NCI-H2171 (cell line): ENCODE measurements around the gene SLC26A8.
"Not testable (repeated sequence)": the region's sequence is repeated elsewhere in the genome, so short reads cannot be mapped to it uniquely, and the experiment has no call there.

ENCODE experiments used
- DNase-seq: peaks from one replicate; lab custom pipeline; 2025; lab: John Stamatoyannopoulos, UW

Gene SLC26A8

DNA sequence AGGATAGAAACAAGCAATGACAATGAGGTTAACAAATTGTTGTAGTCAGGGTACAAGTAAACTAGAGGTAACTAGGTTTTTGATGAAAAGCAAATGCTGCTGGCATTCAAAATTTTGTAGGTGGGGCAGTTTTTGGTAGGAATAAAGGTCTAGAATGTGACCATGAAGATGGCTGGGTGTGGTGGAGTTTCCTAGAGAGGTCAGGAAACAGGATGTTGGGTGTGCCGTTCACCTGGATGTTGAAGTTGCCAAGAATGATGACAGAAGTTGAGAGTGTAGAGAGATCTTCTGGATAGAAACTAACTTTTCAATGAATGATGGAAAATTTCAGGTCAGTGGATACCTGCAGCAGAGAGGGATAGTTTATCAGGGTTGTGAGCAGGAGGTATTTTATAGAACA lies 25.9 kb upstream of the SLC26A8 start:
- no peak for DNase-seq

DNA sequence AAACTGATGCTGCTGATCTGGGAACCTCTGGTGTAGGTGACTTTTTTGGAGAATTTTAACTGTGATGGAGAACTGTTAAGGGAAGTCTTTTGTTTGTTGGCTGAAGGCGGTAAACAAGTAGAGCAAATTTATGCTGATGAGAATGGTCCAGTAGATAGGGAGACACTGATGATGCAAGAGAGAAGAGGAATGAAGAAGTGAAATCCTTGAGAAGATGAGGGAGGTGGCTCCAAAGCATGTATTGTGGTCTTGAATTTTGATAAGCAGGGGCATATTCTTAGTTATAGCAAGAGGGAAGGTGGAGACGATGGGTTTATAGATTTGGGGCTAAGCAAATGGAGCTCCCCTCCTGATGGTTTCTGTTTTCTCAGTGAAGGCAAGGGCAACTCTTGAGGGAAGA lies 25.1 kb upstream of the SLC26A8 start:
- DNase-seq, result no peak

DNA sequence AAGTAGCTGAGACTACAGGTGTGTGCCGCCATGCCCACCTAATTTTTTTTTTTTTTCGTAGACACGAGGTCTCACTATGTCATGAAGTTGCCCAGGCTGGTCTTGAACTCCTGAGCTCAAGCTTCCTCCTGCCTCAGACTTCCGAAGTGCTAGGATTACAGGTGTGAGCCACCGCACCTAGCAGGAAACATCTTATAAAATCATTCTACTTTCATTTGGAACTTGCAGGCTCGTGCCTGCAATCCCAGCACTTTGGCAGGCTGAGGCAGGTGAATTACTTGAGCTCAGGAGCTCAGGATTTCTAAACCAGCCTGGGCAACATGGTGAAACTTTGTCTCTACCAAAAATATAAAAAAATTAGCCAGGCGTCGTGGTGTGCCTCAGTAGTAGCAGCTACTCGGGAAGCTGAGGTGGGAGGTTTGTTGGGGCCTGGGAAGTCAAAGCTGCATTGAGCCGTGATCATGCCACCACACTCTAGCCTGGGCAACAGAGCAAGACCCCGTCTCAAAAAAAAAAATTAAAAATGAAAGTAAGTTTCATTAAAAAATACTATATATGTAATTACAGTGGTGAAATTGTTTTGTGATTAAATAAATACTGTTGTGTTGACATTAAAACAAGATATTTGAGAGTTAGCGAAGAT lies 18.3 kb upstream of the SLC26A8 start:
- DNase-seq, result no peak

DNA sequence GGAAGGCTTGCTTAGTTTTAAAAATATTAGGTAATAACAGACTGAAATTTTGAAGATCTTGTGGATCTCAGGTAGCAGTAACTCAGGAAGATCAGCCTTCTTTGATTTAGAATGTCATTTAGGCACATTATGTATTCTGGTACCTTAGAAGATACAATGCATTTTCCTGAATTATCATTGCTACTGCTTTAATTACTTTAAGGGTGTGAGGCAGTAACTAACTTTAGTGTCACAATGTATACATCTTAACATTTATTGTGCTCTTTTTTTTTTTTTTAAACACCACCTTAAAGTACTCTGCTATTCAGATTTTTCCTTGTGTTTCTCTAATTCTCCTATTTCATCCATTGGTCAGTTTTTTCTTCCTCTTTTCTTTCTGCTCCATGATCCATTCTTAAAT lies 16.5 kb upstream of the SLC26A8 start:
- DNase-seq, result no peak

DNA sequence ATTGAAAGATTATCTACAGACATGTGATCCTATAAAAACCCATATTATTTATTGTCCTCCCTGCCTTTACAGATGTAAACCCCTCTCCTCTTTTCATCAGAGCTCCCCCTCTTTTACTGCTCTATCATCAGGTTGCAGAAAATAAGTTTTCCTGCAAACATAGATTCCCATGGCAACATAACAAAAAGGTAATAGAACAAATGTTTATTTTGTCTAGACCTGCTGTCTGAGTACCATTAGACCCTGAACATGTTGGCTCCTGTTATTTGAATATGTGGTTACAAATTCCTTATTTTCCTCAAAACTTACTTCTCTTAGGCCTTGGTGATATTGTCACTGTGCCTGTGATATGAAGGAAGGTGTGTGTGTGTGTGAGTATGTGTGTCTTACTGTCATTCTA lies 14.7 kb upstream of the SLC26A8 start:
- DNase-seq, result no peak

DNA sequence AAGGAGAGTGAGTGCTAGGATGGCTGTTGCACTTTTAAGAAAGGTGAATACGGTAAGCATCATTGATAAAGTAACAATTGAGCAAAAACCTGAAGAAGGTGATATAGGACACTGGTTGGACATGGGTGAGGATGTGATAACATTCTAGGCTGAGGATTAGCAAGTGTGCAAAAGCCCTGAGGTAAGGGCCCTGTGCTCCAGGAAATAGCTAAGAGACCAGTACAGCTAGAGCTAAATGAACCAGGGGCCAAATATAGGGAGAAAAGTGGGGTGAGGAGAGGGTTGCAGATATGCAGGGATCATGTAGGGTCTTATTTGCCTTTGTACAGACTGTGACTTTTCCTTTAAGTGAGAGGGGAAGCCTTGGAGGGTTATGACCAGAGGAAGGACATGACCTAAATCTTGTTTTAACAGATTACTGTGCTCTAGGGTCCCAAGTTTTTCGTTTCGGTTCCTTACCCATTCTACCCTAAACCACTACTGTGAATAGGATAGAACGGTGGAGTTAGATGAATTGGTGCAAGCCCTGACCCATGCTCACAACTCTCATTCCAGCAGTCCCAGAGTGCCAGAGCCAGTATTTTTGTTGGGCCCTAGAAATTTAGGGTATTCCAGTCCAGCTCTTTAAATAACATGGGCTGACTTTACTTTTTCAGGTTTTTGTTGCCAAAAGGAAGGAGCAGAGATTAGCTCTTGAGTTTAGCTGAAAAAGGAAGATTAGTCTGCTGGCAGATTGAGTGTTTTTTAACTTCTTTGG lies 13.9 kb upstream of the SLC26A8 start:
- DNase-seq, result no peak

DNA sequence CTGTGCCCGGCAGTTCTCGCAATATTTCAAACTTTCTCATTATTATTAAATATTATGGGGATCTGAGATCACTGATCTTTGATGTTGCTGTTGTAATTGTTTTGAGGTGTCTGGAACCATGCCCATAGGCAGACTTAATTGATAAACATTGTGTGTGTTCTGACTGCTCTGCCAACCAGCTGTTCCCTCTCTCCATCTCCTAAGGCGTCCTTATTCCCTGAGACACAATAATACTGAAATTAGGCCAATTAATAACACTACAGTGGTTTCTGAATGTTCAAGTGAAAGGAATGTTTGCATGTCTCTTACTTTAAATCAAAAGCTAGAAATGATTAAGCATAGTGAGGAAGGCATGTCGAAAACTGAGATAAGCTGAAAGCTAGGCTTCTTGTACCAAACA lies 10.8 kb upstream of the SLC26A8 start:
- DNase-seq, result peak; percentile 35

- no peak for DNase-seq
Observed at GRCh38 chr6:36034441-36034840, 10.0 kb upstream of the SLC26A8 start.

DNA sequence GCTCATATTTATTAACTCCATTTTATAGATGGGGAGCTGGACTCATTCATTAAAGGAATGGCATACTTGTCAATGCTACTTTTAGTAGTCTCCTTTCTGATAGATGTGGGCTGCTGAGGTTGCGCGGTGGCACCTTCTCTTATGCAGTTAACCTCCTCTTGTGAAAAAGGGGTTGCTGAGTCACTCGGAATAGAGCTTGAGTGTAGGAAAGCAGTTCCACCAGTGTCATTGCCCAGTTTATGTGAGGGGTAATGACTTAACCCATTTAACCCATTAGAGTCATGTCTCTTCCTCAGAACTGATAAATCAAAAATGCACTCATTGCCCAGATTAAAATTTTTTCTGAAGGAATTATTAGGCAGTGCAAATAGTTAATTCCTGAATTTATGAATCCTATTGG lies 9.5 kb upstream of the SLC26A8 start:
- DNase-seq, result no peak

DNA sequence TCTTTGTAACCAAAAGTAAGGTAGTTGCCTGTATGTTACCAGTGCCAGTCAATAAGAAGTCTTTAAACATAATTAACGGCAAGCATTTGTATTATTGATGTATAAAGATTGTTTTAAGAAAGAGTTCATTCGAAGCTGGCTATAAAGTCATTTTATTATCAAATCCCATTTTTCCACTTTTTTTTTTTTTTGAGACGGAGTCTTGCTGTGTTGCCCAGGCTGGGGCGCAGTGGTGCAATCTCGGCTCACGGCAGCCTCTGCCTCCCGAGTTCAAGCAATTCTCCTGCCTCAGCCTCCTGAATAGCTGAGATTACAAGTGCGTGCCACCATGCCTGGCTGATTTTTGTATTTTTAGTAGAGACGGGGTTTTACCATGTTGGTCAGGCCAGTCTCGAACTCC lies 8.7 kb upstream of the SLC26A8 start:
- not testable (repeated sequence) for DNase-seq

DNA sequence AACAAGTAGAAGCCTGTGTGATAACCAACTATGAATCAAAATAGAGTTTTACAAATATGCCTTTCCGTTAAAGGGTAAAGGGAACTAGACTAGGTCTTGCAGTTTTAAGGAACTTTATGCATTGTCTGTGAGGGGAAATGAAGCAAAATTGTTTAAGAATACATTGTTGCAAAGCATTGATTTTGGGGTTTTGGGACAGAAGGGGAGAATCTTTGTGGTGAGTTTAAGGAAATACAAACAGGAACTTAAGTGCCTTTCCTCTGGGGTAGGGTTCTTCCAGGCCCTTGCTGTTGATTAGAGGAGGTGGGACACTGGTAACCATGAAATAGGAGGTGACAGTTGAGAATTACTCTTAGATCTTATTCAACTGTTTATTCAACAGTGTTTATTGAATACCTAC lies 7.8 kb upstream of the SLC26A8 start:
- no peak for DNase-seq

GRCh38 chr6:36029464-36029863 lies 5.0 kb upstream of the SLC26A8 start:
- DNase-seq, result no peak

DNA sequence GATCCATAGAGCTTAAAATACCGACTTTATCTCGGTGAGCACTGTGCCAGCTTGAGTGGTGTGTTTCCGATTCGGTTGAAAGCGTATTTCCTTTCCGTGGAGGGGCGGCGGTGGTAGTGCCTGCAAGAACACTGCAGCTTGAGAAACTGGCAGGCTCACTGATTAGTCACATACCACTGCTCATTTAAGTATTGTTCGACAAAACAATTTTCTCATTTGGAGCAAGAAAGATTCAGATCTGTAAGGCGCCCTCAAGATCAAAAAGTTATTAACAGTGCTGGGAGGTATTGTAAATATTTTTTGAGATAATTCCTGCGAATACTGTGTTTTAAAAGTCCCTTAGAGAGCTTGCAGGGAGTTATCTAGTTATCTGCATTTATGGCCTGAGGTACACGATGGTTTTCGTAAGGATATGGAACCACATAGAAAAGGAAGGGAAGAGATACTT lies 4.5 kb upstream of the SLC26A8 start:
- DNase-seq, result no peak

DNA sequence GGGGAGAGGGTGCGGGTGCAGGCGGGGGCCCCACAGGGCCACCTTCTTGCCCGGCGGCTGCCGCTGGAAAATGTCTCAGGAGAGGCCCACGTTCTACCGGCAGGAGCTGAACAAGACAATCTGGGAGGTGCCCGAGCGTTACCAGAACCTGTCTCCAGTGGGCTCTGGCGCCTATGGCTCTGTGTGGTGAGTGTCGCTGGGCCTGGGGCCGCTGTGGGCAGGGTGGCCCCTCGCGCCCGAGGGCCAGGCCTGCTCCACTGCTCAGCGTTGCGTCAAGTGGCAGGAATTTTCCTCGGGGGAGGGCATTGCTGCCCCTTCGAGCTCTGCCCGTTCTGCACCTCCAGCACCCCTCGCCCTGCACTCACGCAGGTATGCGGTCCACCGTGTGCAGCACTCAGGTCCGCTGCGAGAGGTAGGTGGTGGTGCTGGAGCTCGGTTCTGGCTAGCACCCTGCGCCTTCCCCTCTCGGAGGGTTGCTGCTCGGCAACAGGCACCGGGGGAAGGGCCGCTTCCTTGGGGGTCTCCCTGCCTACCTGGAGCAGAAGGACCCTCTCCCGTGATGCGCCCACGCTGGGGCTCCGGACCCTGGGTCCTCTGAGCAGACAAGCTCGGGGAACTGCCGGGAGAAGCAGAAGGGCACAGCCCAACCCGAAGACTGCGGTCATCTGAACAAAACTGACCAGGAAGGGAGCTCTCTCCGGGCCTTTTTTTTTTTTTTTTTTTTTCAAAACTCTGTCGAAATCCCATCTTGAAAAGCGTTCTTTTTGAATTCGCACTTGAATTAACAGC lies 3.8 kb upstream of the SLC26A8 start:
- DNase-seq, result no peak

DNA sequence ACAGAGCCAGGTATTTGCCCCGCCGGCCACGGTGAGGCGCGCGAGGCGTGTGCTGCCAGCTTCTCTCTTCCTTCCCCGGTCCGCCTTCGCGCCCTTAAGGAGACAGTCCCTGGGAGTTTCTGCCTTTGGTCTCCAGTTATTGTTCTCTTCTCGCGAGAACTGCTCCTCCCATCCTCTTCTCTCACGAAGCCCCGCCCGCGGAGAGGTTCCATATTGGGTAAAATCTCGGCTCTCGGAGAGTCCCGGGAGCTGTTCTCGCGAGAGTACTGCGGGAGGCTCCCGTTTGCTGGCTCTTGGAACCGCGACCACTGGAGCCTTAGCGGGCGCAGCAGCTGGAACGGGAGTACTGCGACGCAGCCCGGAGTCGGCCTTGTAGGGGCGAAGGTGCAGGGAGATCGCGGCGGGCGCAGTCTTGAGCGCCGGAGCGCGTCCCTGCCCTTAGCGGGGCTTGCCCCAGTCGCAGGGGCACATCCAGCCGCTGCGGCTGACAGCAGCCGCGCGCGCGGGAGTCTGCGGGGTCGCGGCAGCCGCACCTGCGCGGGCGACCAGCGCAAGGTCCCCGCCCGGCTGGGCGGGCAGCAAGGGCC lies 3.2 kb upstream of the SLC26A8 start, which contains the start of gene MAPK14:
MAPK14 (plus strand) TSS at position 308 of the 587 bp plus-strand sequence. CDS start 350 bp downstream, outside the sequence.
- DNase-seq, result peak; percentile 100

DNA sequence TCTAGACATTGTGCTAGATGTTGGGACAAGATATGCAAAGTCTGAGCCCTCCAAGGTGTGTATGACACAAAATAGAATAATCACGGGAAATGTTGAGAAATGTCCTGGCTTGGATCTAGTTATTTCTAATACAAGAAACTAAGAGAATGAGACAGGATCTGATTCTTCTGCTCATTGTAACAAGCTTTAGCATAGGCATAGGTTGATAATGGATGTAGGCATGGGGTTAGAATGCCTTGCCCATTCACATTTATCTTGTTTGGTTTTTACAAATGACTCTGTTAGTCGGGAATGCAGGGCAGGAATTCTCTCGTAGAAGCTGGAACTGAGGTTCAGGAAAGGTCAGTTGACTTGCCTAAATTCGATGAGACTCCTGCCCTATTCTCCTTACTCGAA lies 1.5 kb upstream of the SLC26A8 start:
- no peak for DNase-seq

DNA sequence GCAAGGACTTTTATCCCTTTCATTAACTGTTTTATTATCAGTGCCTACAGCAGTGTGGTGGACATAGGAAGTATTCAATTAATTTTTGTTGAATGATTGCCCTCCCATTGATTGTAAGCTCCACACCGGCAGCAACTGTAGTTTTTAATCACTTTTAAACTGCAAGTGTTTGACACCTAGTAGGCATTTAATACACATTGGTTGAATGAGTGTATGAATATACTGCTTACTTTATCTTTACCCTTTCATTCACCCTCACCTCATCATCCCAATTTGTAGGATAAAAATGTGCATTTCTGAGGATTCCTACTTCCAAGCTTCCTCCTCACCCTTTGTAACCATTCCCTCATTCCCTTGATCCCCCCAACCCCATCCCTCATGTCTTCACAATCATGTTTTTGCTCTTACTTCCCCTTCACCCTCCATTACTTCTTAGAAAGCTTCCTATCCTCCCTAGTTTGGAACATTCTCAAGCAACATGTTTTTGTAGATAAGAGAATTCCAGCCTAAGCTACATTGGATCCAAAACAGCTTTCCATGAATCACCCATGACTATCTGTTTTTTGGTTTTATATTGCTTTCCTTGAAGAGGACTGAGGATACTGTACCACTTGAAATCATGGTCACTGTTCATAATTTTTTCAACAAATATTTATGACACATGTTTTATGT lies 955 bp upstream of the SLC26A8 start:
- no peak for DNase-seq

DNA sequence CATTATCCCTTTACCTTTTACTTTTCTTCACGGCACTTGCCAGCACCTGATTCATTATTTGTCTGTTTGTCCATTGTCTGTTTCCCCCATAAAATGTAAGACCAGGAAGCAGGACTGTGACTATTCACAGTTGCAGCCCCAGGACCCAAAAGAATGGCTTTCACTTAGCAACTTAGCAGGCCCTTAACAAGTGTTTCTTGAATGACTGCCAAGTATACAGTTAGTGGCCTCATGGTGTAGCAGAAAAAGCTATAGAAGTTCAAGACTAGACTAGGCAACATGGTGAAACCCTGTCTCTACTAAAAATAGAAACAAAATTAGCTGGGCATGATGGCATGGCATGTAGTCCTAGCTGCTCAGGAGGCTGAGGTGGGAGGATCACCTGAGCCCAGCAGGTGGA lies 4.3 kb downstream of the SLC26A8 start:
- no peak for DNase-seq

DNA sequence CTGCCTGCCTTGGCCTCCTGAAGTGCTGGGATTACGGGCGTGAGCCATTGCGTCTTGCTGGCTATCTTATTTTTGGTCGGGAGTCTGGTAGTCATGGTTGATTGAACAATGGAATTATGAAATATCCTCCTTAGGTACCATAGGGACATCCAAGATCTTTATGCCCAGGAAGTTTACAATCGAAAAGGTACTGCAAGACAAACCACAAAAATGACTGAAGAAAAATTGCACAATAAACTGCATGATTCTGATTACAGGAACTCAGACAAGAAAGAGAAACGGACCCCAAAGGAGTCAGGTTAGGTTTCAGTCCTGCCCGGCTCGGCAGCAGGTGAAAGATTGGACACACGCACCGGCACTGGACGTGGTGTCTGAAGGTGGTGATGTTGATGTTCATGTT lies 5.3 kb downstream of the SLC26A8 start:
- DNase-seq, result no peak

DNA sequence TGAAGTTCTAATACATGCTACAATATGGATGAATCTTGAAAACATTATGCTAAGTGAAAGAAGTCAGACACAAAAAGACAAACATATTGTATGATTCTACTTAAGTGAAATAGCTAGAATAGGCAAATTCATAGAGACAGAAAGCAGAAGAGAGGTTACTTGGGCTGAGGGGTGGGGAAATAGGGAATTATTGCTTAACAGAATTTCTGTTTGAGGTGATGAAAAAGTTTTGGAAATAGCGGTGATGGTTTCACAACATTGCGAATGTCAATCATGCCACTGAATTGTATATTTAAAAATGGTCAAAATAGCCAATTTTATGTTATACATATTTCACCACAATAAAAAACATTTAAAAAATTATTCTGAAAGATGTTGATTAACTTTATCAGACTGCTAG lies 6.1 kb downstream of the SLC26A8 start:
- DNase-seq, result no peak

GRCh38 chr6:36015666-36016065 lies 8.8 kb downstream of the SLC26A8 start:
- DNase-seq, result no peak

- no peak for DNase-seq
Observed at GRCh38 chr6:36000451-36000850, 24.0 kb downstream of the SLC26A8 start.
